HFFc6 (cell line): ENCODE results near the gene FFAR4. TPM values are rescaled to one million over a fixed set of nuclear protein-coding genes. Genes with fewer than 3 reads are reported as not detected.

ENCODE experiments used
- DNase-seq: peaks from one replicate; pipeline ENCODE4 v3.0.0-alpha.2; 2018
- H3K27ac Mint-ChIP-seq: 2 replicates; pipeline ENCODE4 v1.8.0; 2020; ENCODE audit warnings: mild to moderate bottlenecking, mixed read lengths
- H3K27me3 Mint-ChIP-seq: 2 replicates; pipeline ENCODE4 v1.8.0; 2021; ENCODE audit warnings: mild to moderate bottlenecking, moderate library complexity, mixed read lengths; ENCODE audit not compliant: insufficient read depth
- H3K36me3 Mint-ChIP-seq: 2 replicates; pipeline ENCODE4 v1.8.0; 2021; ENCODE audit warnings: low read depth, mixed read lengths
- H3K4me1 Mint-ChIP-seq: 2 replicates; pipeline ENCODE4 v1.8.0; 2020; ENCODE audit warnings: low read depth, mixed read lengths
- H3K4me3 Mint-ChIP-seq: 2 replicates; pipeline ENCODE4 v1.8.0; 2020; ENCODE audit warnings: mild to moderate bottlenecking, moderate library complexity, mixed read lengths
- H3K9me3 Mint-ChIP-seq: 2 replicates; pipeline ENCODE4 v1.8.0; 2020; ENCODE audit warnings: mild to moderate bottlenecking, mixed read lengths
- total RNA-seq, 6 experiments: library from RNA; stranded (reverse); fragmentation: NEBNext Ultra II Directional; extraction: Animal tissue kit (Norgen Biotek cat#: 25700); gene quantifications; 2 replicates in 1 of 6; 3 replicates in 5 of 6; pipeline ENCODE4 v1.2.3, GENCODE V29; 2021
- TF ChIP-seq, protein P1 (sequence below): fragments of 200-600 bp; sonication (generic); IDR thresholded peaks from 2 replicates; pipeline ENCODE4 v1.5.0; 2021; ENCODE audit warnings: antibody characterized with exemption, mild to moderate bottlenecking

Gene FFAR4
- total RNA-seq, 6 experiments from 2014 or later, result not detected

DNA sequence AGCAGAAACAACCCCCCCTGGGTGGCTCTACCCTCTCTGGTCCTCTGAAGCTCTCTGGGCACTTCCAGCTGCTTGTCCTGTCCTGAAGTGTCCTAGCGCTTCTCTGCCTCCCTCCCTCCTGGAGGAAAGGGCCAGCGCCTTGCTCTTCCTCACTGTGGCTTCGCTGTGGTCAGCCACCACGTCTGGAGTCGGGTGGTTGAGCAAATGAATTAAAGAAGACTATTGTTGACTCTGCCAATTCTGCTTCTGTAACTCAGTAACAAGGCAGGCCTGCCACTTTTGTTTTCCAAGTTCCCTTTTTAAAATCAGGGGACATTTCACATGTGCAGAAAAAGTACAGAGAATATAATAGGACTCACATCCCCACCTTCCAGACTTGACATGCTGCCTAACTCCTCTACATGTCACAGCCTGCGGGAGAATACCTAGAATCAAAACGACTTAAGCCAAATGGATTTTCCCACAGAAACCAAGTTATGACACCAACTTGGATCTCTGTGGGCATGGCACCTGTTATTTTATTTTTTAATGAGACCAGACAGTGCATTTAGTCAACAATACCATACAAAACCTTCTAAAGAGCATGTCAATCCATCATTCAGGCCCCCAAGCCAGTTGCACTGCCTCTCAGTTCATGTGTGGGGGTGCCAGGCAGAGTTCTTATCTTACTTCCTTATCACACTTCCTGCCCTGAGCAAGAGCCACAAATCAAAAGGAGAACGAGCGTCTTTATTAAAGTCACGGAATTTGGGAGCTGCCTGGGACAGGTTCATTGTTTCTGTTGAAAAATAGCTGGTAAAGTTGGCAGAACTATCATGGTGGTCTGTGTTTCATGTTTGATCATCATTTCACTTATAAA lies 6.8 kb downstream of the FFAR4 start:
- Mint-ChIP-seq H3K9me3 (no peaks in the 10 kb centered on the region), H3K4me3 (no peak overlapping the region), H3K4me1 (no peaks in the 10 kb centered on the region), H3K27ac (no peak overlapping the region), H3K27me3 (peaks cover 42% of the 10 kb centered on the region), H3K36me3 (no peaks in the 10 kb centered on the region)
- TF ChIP-seq, protein P1, sequence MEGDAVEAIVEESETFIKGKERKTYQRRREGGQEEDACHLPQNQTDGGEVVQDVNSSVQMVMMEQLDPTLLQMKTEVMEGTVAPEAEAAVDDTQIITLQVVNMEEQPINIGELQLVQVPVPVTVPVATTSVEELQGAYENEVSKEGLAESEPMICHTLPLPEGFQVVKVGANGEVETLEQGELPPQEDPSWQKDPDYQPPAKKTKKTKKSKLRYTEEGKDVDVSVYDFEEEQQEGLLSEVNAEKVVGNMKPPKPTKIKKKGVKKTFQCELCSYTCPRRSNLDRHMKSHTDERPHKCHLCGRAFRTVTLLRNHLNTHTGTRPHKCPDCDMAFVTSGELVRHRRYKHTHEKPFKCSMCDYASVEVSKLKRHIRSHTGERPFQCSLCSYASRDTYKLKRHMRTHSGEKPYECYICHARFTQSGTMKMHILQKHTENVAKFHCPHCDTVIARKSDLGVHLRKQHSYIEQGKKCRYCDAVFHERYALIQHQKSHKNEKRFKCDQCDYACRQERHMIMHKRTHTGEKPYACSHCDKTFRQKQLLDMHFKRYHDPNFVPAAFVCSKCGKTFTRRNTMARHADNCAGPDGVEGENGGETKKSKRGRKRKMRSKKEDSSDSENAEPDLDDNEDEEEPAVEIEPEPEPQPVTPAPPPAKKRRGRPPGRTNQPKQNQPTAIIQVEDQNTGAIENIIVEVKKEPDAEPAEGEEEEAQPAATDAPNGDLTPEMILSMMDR, result no peak
- no peak for DNase-seq

DNA sequence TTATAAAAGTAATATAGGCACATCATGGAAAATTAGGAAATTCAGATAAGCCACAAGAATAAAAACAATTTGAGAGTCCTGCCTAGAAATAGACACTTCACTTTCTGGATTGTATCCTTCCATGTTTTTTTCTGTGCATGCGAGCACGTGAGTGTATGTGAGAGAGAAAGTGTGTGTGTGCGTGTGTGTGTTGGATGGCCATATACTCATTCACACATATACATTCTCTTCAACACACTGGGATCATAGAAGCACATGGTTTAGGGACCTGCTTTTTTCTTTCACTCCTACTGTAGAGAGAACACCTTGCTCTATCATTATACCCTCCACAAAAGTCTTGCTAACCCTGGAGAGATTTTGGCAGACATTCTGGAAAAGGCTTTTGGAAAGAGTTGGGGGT lies 7.5 kb downstream of the FFAR4 start:
- H3K27me3 Mint-ChIP-seq, result peaks cover 44% of the 10 kb centered on the region
- H3K36me3 Mint-ChIP-seq, result no peaks in the 10 kb centered on the region
- TF ChIP-seq, protein P1, result no peak
- H3K27ac Mint-ChIP-seq, result no peak overlapping the region
- no peaks in the 10 kb centered on the region for H3K9me3 Mint-ChIP-seq
- no peak for DNase-seq
- no peaks in the 10 kb centered on the region for H3K4me1 Mint-ChIP-seq
- H3K4me3 Mint-ChIP-seq, result no peak overlapping the region

DNA sequence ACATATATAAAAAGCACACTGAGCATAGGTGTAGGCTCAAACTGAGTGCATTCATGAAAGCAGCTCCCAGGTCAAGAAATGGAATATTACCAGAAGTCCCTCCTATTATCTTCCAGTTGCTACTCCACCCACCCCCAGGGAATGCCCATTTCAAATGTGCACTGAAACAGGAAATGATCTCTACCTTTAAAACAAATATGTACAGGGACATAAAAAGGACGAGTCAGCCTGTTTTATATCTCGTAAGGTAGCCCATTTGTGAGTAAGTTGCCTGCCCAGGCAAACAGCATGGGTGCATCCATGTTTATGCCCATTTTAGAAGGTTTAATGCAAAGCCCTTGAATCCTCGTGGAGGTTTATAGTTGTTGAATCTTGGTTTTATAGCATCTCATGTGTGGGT lies 10.4 kb downstream of the FFAR4 start:
- TF ChIP-seq, protein P1, result no peak
- H3K27ac Mint-ChIP-seq, result no peak overlapping the region
- H3K9me3 Mint-ChIP-seq, result no peaks in the 10 kb centered on the region; the same call in 1 of the 2 replicates
- no peak overlapping the region for H3K4me3 Mint-ChIP-seq
- peaks cover 40% of the 10 kb centered on the region for H3K27me3 Mint-ChIP-seq
- no peak for DNase-seq
- no peaks in the 10 kb centered on the region for H3K36me3 Mint-ChIP-seq
- H3K4me1 Mint-ChIP-seq, result no peaks in the 10 kb centered on the region; the same call in 1 of the 2 replicates

DNA sequence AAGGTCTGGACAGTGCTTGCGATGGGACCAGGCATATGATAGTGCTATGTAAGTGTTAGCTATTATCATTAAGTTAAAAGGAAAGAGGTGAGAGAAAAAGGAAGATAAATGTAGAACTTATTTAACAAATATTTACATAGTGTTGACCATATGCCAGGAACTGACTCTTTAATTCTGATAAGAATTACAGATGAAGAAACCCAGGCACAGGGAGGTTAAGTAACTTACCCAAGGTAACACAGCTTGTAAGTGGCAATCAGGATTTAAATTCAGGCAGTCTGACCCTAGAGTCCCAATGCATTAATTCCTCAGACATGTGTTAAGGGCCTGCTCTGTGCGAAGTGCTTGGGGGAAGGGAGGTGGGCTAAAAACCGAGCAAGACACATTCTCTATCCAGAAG lies 11.1 kb downstream of the FFAR4 start:
- H3K4me1 Mint-ChIP-seq, result no peaks in the 10 kb centered on the region; the same call in 1 of the 2 replicates
- H3K27me3 Mint-ChIP-seq, result peaks cover 45% of the 10 kb centered on the region
- TF ChIP-seq, protein P1, result no peak
- no peaks in the 10 kb centered on the region for H3K36me3 Mint-ChIP-seq
- H3K9me3 Mint-ChIP-seq, result no peaks in the 10 kb centered on the region; the same call in 1 of the 2 replicates
- H3K4me3 Mint-ChIP-seq, result no peak overlapping the region
- no peak for DNase-seq
- no peak overlapping the region for H3K27ac Mint-ChIP-seq

GRCh38 chr10:93579089-93579488 lies 12.6 kb downstream of the FFAR4 start:
- H3K27me3 Mint-ChIP-seq, result peaks cover 48% of the 10 kb centered on the region
- no peaks in the 10 kb centered on the region; the same call in 1 of the 2 replicates for H3K4me1 Mint-ChIP-seq
- no peaks in the 10 kb centered on the region for H3K36me3 Mint-ChIP-seq
- H3K9me3 Mint-ChIP-seq, result no peaks in the 10 kb centered on the region; the same call in 1 of the 2 replicates
- H3K4me3 Mint-ChIP-seq, result no peak overlapping the region
- TF ChIP-seq, protein P1, result no peak
- DNase-seq, result no peak
- H3K27ac Mint-ChIP-seq, result no peak overlapping the region
